ENCODE measurements around the gene MTRF1L.
"Not testable (repeated sequence)": the region's sequence is repeated elsewhere in the genome, so short reads cannot be mapped to it uniquely, and the experiment has no call there.

Gene MTRF1L

DNA sequence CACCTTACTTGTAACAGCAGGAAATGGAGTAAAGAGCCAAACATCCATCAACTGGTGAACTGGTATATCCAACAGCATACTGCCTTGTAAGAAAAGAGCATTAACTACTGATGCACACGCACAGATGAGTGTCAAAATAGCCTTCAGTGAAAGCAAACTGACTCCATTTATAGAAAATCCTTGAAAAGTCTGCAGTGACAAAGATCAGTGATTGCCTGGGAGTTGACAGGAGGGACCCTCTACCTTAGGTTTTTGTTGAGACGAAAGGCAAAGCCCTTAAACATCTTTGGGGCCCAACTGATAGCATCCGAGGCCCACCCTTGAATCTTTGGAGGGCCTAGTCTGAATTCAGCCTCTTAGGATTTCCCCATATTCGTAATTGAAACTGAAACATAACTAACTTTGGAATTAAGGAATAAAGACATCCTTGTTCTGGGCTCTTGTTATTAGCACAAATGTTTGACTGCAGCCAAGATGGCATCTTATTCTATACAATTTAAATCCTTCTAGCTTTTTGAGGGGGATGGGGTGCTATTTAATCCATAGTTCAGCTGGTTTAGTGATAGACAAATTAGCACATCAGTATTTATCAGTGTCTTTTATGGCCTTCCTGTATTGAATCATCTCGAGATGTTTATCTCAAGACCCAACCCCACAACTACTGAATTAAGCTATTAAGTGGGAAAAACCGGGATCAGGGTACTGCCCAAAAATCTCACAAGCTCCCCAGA, 32.7 kb downstream of the MTRF1L start:
- DNase-seq (ENCODE audit: low read depth in 2 of 2): no peak

DNA sequence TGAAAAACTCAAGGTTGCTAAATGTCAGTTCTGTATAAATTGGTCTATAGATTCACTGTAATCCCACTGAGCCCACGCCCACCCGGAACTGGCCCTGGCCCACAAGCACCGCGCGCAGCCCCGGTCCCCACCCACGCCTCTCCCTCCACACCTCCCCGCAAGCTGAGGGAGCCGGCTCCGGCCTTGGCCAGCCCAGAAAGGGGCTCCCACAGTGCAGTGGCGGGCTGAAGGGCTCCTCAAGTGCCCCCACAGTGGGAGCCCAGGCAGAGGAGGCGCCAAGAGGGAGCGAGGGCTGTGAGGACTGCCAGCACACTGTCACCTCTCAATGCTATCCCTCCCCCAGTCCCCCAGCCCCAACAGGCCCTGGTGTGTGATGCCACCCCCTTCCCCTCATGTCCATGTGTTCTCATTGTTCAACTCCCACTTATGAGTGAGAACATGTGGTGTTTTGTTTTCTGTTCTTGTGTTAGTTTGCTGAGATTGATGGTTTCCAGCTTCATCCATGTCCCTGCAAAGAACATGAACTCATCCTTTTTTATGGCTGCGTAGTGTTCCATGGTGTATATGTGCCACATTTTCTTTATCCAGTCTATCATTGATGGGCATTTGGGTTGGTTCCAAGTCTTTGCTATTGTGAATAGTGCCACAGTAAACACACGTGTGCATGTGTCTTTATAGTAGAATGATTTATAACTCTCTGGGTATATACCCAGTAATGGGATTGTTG, 36.2 kb downstream of the MTRF1L start:
- not testable (repeated sequence) for DNase-seq (ENCODE audit: low read depth in 2 of 2)

GRCh38 chr6:152959333-152959732, 43.2 kb downstream of the MTRF1L start:
- no peak for DNase-seq (ENCODE audit: low read depth in 2 of 2)

DNA sequence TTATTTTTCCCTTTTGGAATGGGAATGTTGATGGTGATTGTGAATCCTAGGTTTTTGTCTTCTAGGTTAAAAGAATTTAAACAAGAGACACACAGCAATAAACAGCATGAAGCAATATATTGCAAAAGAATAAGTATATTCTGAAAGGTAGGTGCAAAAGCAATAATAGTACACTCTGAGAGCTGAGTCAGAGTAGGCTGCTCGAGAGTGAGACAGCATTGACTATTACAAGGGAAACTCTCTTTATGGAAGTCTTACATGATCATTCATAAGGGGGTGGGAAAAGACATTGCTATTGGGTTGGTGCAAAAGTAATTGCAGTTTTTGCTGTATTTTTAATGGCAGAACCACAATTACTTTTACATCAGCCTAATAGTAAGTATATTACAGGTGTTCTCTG, 44.7 kb downstream of the MTRF1L start:
- no peak for DNase-seq (ENCODE audit: low read depth in 2 of 2)

DNA sequence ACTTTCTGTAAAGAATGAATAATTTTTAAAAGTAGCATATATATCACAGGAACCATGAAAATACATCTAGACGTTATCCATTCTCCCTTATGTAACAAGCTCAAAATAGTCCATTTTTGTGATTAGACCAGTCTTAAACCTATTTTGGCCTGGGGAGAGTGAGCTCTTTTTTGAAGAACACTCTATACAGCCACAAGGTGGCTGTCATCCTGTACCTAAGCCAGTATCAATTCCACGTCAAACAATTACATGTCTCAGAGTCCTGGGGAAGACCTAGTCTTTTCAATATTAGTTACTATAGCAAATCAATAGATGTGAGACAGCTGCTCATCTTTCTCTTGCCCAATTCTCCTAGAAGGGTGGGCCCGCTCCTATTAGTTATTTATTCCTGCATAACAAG, 48.1 kb downstream of the MTRF1L start:
- no peak for DNase-seq (ENCODE audit: low read depth in 2 of 2)

DNA sequence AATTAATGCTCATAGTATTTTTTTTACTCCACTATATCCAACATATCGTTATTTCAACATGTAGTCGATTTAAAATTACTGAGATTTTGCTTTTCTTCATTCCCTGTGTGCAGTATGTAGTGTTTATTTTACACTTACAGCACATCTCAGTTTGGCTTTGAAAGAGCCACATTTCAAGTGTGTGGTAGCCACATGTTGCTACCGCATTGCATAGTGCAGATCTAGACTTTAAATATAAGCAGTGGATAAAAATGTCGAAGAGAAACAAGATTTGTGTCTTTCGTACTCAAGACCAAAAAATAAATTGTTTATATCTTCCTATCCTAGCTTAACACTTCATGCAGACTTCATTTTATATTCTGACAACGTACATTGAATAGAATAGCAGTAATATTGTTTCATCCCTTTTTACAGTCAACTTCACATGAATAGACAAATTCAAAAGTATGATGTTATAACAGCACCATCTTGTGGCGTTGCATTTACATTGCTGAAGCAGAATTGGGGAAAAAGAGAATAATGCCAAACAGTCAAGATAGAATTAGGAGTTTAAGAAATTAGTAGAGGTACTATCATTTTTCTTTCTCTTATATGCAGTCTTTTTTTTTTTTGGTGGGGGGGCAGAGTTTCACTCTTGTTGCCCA, 49.5 kb downstream of the MTRF1L start:
- no peak for DNase-seq (ENCODE audit: low read depth in 2 of 2)

- no peak for DNase-seq (ENCODE audit: low read depth in 2 of 2)
Observed at GRCh38 chr6:152952045-152952444, 50.5 kb downstream of the MTRF1L start.

- no peak for DNase-seq (ENCODE audit: low read depth in 2 of 2)
Observed at GRCh38 chr6:152950240-152950639, 52.3 kb downstream of the MTRF1L start.

- no peak for DNase-seq (ENCODE audit: low read depth in 2 of 2)
Observed at GRCh38 chr6:152948150-152948768, 54.2 kb downstream of the MTRF1L start.

GRCh38 chr6:152946995-152947394, 55.5 kb downstream of the MTRF1L start:
- no peak for DNase-seq (ENCODE audit: low read depth in 2 of 2)

GRCh38 chr6:152946484-152946883, 56.0 kb downstream of the MTRF1L start:
- no peak for DNase-seq (ENCODE audit: low read depth in 2 of 2)

- no peak for DNase-seq (ENCODE audit: low read depth in 2 of 2)
Observed at GRCh38 chr6:152943260-152943897, 59.1 kb downstream of the MTRF1L start.

DNA sequence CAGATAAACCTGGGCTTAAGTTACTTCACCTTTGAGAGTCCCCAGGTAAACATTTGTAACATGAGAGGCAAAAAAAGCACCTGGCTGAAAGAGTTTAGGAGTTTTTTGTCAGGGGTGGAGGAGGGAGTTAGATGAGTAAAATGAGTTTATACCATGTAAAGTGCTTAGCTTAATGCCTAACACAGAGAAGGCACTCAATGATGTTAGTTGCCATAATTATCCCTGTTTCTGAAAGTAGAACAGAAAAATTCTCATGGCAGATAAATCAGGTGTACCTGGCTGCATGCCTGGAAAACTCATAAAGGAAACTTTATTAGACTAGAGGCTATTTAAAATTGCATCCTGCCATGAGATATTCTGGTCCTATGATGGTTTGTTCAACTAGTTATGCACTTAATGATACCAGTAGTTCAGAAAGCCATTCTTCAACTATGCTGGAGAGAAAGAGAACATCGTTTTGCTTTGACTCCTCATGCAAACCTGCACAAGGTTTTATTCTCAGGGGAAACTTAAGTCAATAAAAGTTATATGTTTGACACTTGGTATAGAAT, 60.1 kb downstream of the MTRF1L start:
- no peak for DNase-seq (ENCODE audit: low read depth in 2 of 2)

- DNase-seq (ENCODE audit: low read depth in 2 of 2): no peak
Observed at GRCh38 chr6:152941746-152942145, 60.8 kb downstream of the MTRF1L start.

All from stimulated activated CD4-positive, alpha-beta T cell treated with anti-CD3 and anti-CD28 coated beads, Interleukin-1b, Interleukin-23, amount 100 ng/mL, for 1 hour (primary cell).